ENCODE results near the gene TLE4.

The TLE4 gene

GRCh38 chr9:79572608-79573411, 1.0 kb downstream of the TLE4 start:
- DNase-seq: peak; percentile 20

GRCh38 chr9:79573412-79573923, 1.7 kb downstream of the TLE4 start:
- no peak for DNase-seq

- no peak for DNase-seq
Observed at GRCh38 chr9:79574136-79574535, 2.4 kb downstream of the TLE4 start.

GRCh38 chr9:79574781-79575180, 3.0 kb downstream of the TLE4 start:
- DNase-seq: no peak

GRCh38 chr9:79575547-79575946, 3.8 kb downstream of the TLE4 start:
- DNase-seq: no peak

GRCh38 chr9:79577969-79578723, 6.4 kb downstream of the TLE4 start:
- no peak for DNase-seq

- no peak for DNase-seq
Observed at GRCh38 chr9:79578891-79579290, 7.1 kb downstream of the TLE4 start.

- no peak for DNase-seq
Observed at GRCh38 chr9:79579624-79580023, 7.9 kb downstream of the TLE4 start.

GRCh38 chr9:79580055-79580454, 8.3 kb downstream of the TLE4 start:
- DNase-seq: no peak

- DNase-seq: peak; percentile 59
Observed at GRCh38 chr9:79581388-79581787, 9.6 kb downstream of the TLE4 start.

- peak; percentile 92 for DNase-seq
Observed at GRCh38 chr9:79581794-79582193, 10.0 kb downstream of the TLE4 start.

GRCh38 chr9:79583952-79584654, 12.3 kb downstream of the TLE4 start:
- no peak for DNase-seq

GRCh38 chr9:79584655-79584982, 12.9 kb downstream of the TLE4 start:
- DNase-seq: no peak

GRCh38 chr9:79588488-79589223, 16.9 kb downstream of the TLE4 start:
- DNase-seq: no peak

- DNase-seq: no peak
Observed at GRCh38 chr9:79591458-79591857, 19.7 kb downstream of the TLE4 start.

GRCh38 chr9:79592726-79593493, 21.1 kb downstream of the TLE4 start:
- no peak for DNase-seq

- no peak for DNase-seq
Observed at GRCh38 chr9:79598562-79599345, 27.0 kb downstream of the TLE4 start.

GRCh38 chr9:79600466-79600865, 28.7 kb downstream of the TLE4 start:
- DNase-seq: no peak

GRCh38 chr9:79603222-79603920, 31.6 kb downstream of the TLE4 start:
- DNase-seq: no peak

- DNase-seq: peak; percentile 28
Observed at GRCh38 chr9:79604149-79604548, 32.4 kb downstream of the TLE4 start.

Measured in NCI-H226 (cell line).